Karpas-422 (cell line): Measurements from ENCODE around the gene CLDN19. TPM values are rescaled to one million over a fixed set of nuclear protein-coding genes. Genes with fewer than 3 reads are reported as not detected.
A peak's percentile ranks its signal among the peaks of the same experiment; 100 is the strongest.
"Not testable (repeated sequence)": the region's sequence is repeated elsewhere in the genome, so short reads cannot be mapped to it uniquely, and the experiment has no call there.

ENCODE experiments used
- DNase-seq: peaks from one replicate; pipeline ENCODE4 v3.0.0-alpha.2; 2015
- H2AFZ ChIP-seq: fragments of 200-600 bp; sonication (generic); 2 replicates; pipeline ENCODE4 v1.6.1; 2014; ENCODE audit warnings: antibody characterized with exemption, low read length, mixed read lengths
- H3K27ac ChIP-seq: fragments of 200-600 bp; sonication (generic); 2 replicates; pipeline ENCODE4 v1.5.1; 2014; ENCODE audit warnings: mild to moderate bottlenecking, low read length, moderate library complexity
- H3K27me3 ChIP-seq: fragments of 200-600 bp; sonication (generic); 2 replicates; pipeline ENCODE4 v1.6.1; 2014; ENCODE audit warnings: low read length, mixed read lengths
- H3K36me3 ChIP-seq: fragments of 200-600 bp; sonication (generic); 2 replicates; pipeline ENCODE4 v1.6.1; 2014; ENCODE audit warnings: low read length, mixed read lengths; ENCODE audit not compliant: insufficient read depth
- H3K4me1 ChIP-seq: fragments of 200-600 bp; sonication (generic); 2 replicates; pipeline ENCODE4 v1.6.1; 2014; ENCODE audit warnings: mild to moderate bottlenecking, low read length, mixed read lengths
- H3K4me2 ChIP-seq: fragments of 200-600 bp; sonication (generic); 2 replicates; pipeline ENCODE4 v1.6.1; 2014; ENCODE audit warnings: low read length, low read depth, mild to moderate bottlenecking; ENCODE audit not compliant: poor library complexity, severe bottlenecking
- H3K4me3 ChIP-seq: fragments of 200-600 bp; sonication (generic); 2 replicates; pipeline ENCODE4 v1.5.1; 2014; ENCODE audit warnings: mild to moderate bottlenecking, antibody characterized with exemption, low read length, mixed read lengths
- H3K79me2 ChIP-seq: fragments of 200-600 bp; sonication (generic); 2 replicates; pipeline ENCODE4 v1.6.1; 2014; ENCODE audit warnings: mild to moderate bottlenecking, low read length, mixed read lengths
- H3K9ac ChIP-seq: fragments of 200-600 bp; sonication (generic); 2 replicates; pipeline ENCODE4 v1.6.0; 2014; ENCODE audit warnings: low read length
- H3K9me2 ChIP-seq: fragments of 200-600 bp; sonication (generic), shearing (Covaris generic); replicated peaks from 2 replicates; pipeline ENCODE4 v1.6.0; 2014; ENCODE audit warnings: mild to moderate bottlenecking, low read length, moderate library complexity; ENCODE audit not compliant: insufficient read depth
- H3K9me3 ChIP-seq: fragments of 300-700, 200-600 bp; sonication (generic); 2 replicates; pipeline ENCODE4 v1.6.1; 2014; ENCODE audit warnings: low read length, mixed read lengths
- H4K20me1 ChIP-seq: fragments of 200-600 bp; sonication (generic); 2 replicates; pipeline ENCODE4 v1.6.1; 2014; ENCODE audit warnings: mild to moderate bottlenecking, antibody characterized with exemption, low read length, low read depth; ENCODE audit not compliant: insufficient read depth
- total RNA-seq: library from RNA; depleted of rRNA; stranded (reverse); fragments of >200 nt; shearing (Covaris generic); gene quantifications from 2 replicates; pipeline ENCODE4 v1.2.3, GENCODE V29; 2014; ENCODE audit warnings: low replicate concordance

The CLDN19 gene
- total RNA-seq, 1 experiment from 2014 or later, result not detected

GRCh38 chr1:42734201-42735035 is 5.6 kb downstream of the CLDN19 start:
- no peak for DNase-seq
- Histone ChIP-seq H3K27ac (no peak overlapping the region), H3K9ac (no peak overlapping the region), H3K4me3 (no peak overlapping the region), H3K9me2 (no peaks in the 10 kb centered on the region), H3K36me3 (no peaks in the 10 kb centered on the region), H3K4me2 (no peak overlapping the region), H4K20me1 (no peaks in the 10 kb centered on the region), H3K79me2 (no peaks in the 10 kb centered on the region), H3K4me1 (peaks cover 7% of the 10 kb centered on the region), H2AFZ (no peak overlapping the region), H3K27me3 (no peaks in the 10 kb centered on the region), H3K9me3 (no peaks in the 10 kb centered on the region)

GRCh38 chr1:42733415-42734200 is 6.4 kb downstream of the CLDN19 start:
- H3K9ac ChIP-seq, result no peak overlapping the region

GRCh38 chr1:42732126-42732680 is 7.8 kb downstream of the CLDN19 start:
- Histone ChIP-seq H3K4me1 (peaks cover 4% of the 10 kb centered on the region), H3K9me2 (no peaks in the 10 kb centered on the region), H3K27me3 (no peaks in the 10 kb centered on the region), H3K27ac (no peak overlapping the region), H4K20me1 (no peaks in the 10 kb centered on the region), H3K9ac (no peak overlapping the region), H3K79me2 (no peaks in the 10 kb centered on the region), H3K4me3 (no peak overlapping the region), H3K9me3 (no peaks in the 10 kb centered on the region), H3K36me3 (no peaks in the 10 kb centered on the region), H3K4me2 (no peak overlapping the region), H2AFZ (no peak overlapping the region)
- no peak for DNase-seq

More at GRCh38 chr1:42733415-42734200, 6.4 kb downstream of the CLDN19 start:
- no peaks in the 10 kb centered on the region for H3K79me2 ChIP-seq
- H3K27ac ChIP-seq, result no peak overlapping the region
- no peaks in the 10 kb centered on the region for H3K9me2 ChIP-seq
- no peak overlapping the region for H3K4me3 ChIP-seq
- no peaks in the 10 kb centered on the region for H4K20me1 ChIP-seq
- H3K36me3 ChIP-seq, result no peaks in the 10 kb centered on the region
- H3K4me2 ChIP-seq, result no peak overlapping the region
- DNase-seq, result no peak
- no peak overlapping the region for H2AFZ ChIP-seq
- H3K4me1 ChIP-seq, result peaks cover 7% of the 10 kb centered on the region
- no peaks in the 10 kb centered on the region for H3K9me3 ChIP-seq
- no peaks in the 10 kb centered on the region for H3K27me3 ChIP-seq

GRCh38 chr1:42731585-42731984 is 8.5 kb downstream of the CLDN19 start:
- H3K9me2 ChIP-seq, result no peaks in the 10 kb centered on the region
- no peak for DNase-seq
- no peaks in the 10 kb centered on the region for H3K9me3 ChIP-seq

GRCh38 chr1:42730988-42731387 is 9.0 kb downstream of the CLDN19 start:
- Histone ChIP-seq H3K9me3 (no peaks in the 10 kb centered on the region), H3K36me3 (no peaks in the 10 kb centered on the region), H3K9ac (no peak overlapping the region), H4K20me1 (no peaks in the 10 kb centered on the region), H3K27me3 (no peaks in the 10 kb centered on the region), H3K4me3 (no peak overlapping the region), H3K4me2 (no peak overlapping the region), H3K9me2 (no peaks in the 10 kb centered on the region), H3K79me2 (no peaks in the 10 kb centered on the region), H3K4me1 (no peaks in the 10 kb centered on the region), H3K27ac (no peak overlapping the region), H2AFZ (no peak overlapping the region)
- peak; percentile 71 for DNase-seq

More at GRCh38 chr1:42731585-42731984, 8.5 kb downstream of the CLDN19 start:
- Histone ChIP-seq H3K4me3 (no peak overlapping the region), H3K4me1 (no peaks in the 10 kb centered on the region), H3K27me3 (no peaks in the 10 kb centered on the region), H3K27ac (no peak overlapping the region), H3K36me3 (no peaks in the 10 kb centered on the region), H3K79me2 (no peaks in the 10 kb centered on the region), H3K9ac (no peak overlapping the region), H3K4me2 (no peak overlapping the region), H2AFZ (no peak overlapping the region), H4K20me1 (no peaks in the 10 kb centered on the region)

GRCh38 chr1:42730002-42730401 is 10.0 kb downstream of the CLDN19 start:
- no peak overlapping the region for H3K27ac ChIP-seq
- H3K27me3 ChIP-seq, result no peaks in the 10 kb centered on the region
- no peak overlapping the region for H3K4me3 ChIP-seq
- no peak overlapping the region for H2AFZ ChIP-seq
- H3K36me3 ChIP-seq, result no peaks in the 10 kb centered on the region
- H3K9me3 ChIP-seq, result no peaks in the 10 kb centered on the region
- H3K9ac ChIP-seq, result no peak overlapping the region
- DNase-seq, result no peak
- H3K9me2 ChIP-seq, result no peaks in the 10 kb centered on the region
- no peaks in the 10 kb centered on the region for H4K20me1 ChIP-seq
- H3K4me1 ChIP-seq, result no peaks in the 10 kb centered on the region
- H3K79me2 ChIP-seq, result no peaks in the 10 kb centered on the region
- H3K4me2 ChIP-seq, result no peak overlapping the region

GRCh38 chr1:42725820-42726219 is 14.2 kb downstream of the CLDN19 start:
- not testable (repeated sequence) for H3K27me3 ChIP-seq, H3K27ac ChIP-seq, H3K9me2 ChIP-seq, H3K9ac ChIP-seq, H3K9me3 ChIP-seq, DNase-seq, H3K79me2 ChIP-seq, H2AFZ ChIP-seq, H3K4me3 ChIP-seq, H4K20me1 ChIP-seq, H3K36me3 ChIP-seq, H3K4me1 ChIP-seq, H3K4me2 ChIP-seq

- no peak for DNase-seq
- Histone ChIP-seq H3K27me3 (no peaks in the 10 kb centered on the region), H3K9me3 (no peaks in the 10 kb centered on the region), H3K9ac (no peak overlapping the region), H2AFZ (no peak overlapping the region), H3K4me1 (no peaks in the 10 kb centered on the region), H4K20me1 (0 out of 2 replicates have a peak, but pooled peaks cover 3% of the 10 kb centered on the region), H3K36me3 (no peaks in the 10 kb centered on the region), H3K79me2 (no peaks in the 10 kb centered on the region), H3K9me2 (no peaks in the 10 kb centered on the region), H3K4me2 (no peak overlapping the region), H3K4me3 (no peak overlapping the region), H3K27ac (no peak overlapping the region)
Observed at GRCh38 chr1:42723511-42723910, 16.5 kb downstream of the CLDN19 start.
